Activated CD8-positive, alpha-beta T cell treated with anti-CD3 and anti-CD28 coated beads, Interleukin-2, amount 10 ng/mL, durations not matched to agents 7 days and 5 days (primary cell): ENCODE measurements around the gene ATP6V0E2. TPM values are rescaled to one million over a fixed set of nuclear protein-coding genes. Genes with fewer than 3 reads are reported as not detected.
A peak's percentile ranks its signal among the peaks of the same experiment; 100 is the strongest.

ENCODE experiments used
- ATAC-seq: fragments of 150-1000 bp; cut with Tn5 transposase; one replicate; pipeline ENCODE4 v1.10.0; 2021; ENCODE audit warnings: moderate library complexity
- CTCF ChIA-PET: fragments of 350-600 bp; sonication (Branson Sonifier 250); formaldehyde crosslinking; loops from one replicate; lab custom pipeline; 2021; ENCODE audit warnings: antibody characterized with exemption; lab: Charles Lee
- POLR2A ChIA-PET: fragments of 350-600 bp; sonication (Branson Sonifier 250); formaldehyde crosslinking; loops from one replicate; lab custom pipeline; 2021; ENCODE audit warnings: antibody characterized with exemption; lab: Charles Lee
- DNase-seq: peaks from one replicate; pipeline ENCODE4 v3.0.0-alpha.2; 2020
- H3K27ac Mint-ChIP-seq: one replicate; pipeline ENCODE4 v1.8.0; 2021; ENCODE audit warnings: mild to moderate bottlenecking, mixed read lengths
- H3K27me3 Mint-ChIP-seq: one replicate; pipeline ENCODE4 v1.8.0; 2021; ENCODE audit warnings: low read depth, mixed read lengths
- H3K36me3 Mint-ChIP-seq: one replicate; pipeline ENCODE4 v1.8.0; 2021; ENCODE audit warnings: low read depth, mixed read lengths
- H3K4me1 Mint-ChIP-seq: one replicate; pipeline ENCODE4 v1.8.0; 2021; ENCODE audit warnings: low read depth, mixed read lengths
- H3K4me3 Mint-ChIP-seq: one replicate; pipeline ENCODE4 v1.8.0; 2021; ENCODE audit warnings: mild to moderate bottlenecking, mixed read lengths
- H3K9me3 Mint-ChIP-seq: one replicate; pipeline ENCODE4 v1.8.0; 2022; ENCODE audit warnings: mixed read lengths; ENCODE audit not compliant: insufficient read depth
- total RNA-seq, 2 experiments: library from RNA; stranded (reverse); gene quantifications; one replicate each; pipeline ENCODE4 v1.2.3, GENCODE V29; 2021

Gene ATP6V0E2
- total RNA-seq, 2 experiments from 2014 or later = 92.9 to 99.6 TPM

DNA sequence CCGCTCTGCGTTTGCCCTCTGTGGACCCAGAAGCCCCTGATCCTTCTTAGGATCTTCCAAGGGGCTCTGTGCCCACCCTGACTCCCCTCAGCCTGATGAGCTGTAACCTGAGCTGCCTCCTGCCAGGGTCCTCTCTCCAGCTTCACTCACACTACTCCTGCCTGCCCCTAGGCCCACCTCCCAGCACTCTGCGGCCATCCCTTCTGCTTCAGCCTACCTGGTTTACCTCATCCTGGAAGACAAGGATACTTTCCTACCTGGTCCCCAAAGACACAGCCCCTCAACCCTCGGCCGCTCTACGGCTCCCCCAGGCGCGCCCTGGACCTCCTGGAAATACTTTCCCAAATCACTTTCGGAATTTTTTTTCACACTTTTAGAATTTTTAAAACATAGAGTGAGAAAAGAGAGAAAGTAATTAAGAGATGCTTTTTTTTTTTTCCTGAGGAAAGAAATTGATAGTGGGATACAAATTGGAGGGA lies 42.0 kb upstream of the ATP6V0E2 start:
- POLR2A ChIA-PET = no interaction called here
- DNase-seq = no peak
- H3K36me3 Mint-ChIP-seq = no peaks in the 10 kb centered on the region
- no peak for ATAC-seq
- H3K4me1 Mint-ChIP-seq = peaks cover 5% of the 10 kb centered on the region
- H3K27ac Mint-ChIP-seq = no peak overlapping the region
- no peaks in the 10 kb centered on the region for H3K9me3 Mint-ChIP-seq
- peaks cover 20% of the 10 kb centered on the region for H3K27me3 Mint-ChIP-seq
- CTCF ChIA-PET = no interaction called here
- H3K4me3 Mint-ChIP-seq = no peak overlapping the region

DNA sequence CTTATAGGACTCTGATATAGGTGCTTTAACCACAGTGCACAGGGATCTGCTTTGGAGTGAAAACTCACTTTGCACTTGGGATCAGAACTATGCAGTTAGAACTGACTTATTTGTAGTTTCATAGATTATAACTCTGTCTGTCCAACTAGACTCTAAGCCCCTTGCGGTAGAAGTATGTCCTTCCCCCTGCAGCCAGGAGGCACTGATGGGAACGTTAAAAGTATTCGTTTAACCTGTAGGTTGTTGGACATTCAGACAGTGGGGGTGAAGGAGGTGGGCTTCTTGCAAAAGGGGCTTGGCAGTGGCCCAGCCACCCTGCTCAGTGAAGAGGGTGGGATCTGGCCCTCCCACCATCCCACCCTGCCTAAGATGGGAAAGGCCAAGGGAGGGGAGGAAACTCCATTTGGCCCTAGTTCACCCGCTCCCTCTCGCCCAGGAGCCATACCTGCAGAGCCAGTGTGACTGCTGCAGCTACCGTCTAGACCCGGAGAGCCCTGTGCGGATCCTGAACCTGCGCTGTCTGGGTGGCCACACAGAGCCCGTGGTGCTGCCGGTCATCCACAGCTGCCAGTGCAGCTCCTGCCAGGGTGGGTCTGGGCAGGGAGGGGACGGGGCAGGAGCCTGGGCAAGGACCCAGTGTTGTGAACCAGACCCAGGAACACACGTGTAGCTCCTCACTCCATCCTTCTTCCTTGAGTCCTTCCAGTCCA lies 41.3 kb upstream of the ATP6V0E2 start:
- DNase-seq = no peak
- peaks cover 20% of the 10 kb centered on the region for H3K27me3 Mint-ChIP-seq
- no peak overlapping the region for H3K4me3 Mint-ChIP-seq
- ChIA-PET POLR2A (no interaction called here), CTCF (interaction anchor here (0.6 kb wide), 1 partner anchor 323 kb away, joined by 3 read pairs; no protein-coding TSS in a partner anchor)
- H3K27ac Mint-ChIP-seq = no peak overlapping the region
- H3K36me3 Mint-ChIP-seq = no peaks in the 10 kb centered on the region
- no peak for ATAC-seq
- H3K4me1 Mint-ChIP-seq = peaks cover under 1% of the 10 kb centered on the region
- H3K9me3 Mint-ChIP-seq = no peaks in the 10 kb centered on the region

DNA sequence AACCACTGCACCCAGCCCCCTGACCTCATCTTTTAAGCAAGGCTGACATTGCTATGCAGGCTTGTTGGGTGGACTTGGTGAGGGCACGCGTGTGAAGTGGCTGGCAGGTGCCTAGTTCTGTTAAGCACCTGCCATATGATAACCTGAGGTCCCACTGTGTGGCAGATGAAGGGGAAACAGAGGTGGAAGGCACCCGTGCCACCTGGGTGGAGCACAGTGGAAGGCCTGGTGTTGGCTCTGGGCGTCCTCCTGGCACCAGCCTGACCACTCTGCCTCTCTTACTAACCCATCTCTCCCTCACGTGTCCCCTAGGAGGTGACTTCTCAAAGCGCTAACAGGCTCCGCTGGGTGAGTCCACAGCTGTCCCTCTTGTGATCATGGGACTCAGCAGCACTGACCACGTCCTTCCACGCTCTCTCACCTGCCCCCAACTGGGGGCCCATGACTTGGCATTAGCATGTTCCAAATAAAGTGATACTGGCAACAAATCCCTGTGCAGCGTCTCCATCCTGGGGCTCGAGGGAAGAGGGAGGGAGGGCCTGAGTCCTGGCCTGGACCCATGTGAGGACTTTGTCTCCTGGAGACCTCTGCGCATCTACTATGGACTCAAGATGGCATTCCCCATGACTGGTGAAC lies 40.2 kb upstream of the ATP6V0E2 start:
- ATAC-seq (no peak), DNase-seq (no peak)
- H3K4me1 Mint-ChIP-seq = peaks cover 7% of the 10 kb centered on the region
- no peak overlapping the region for H3K27ac Mint-ChIP-seq
- H3K36me3 Mint-ChIP-seq = no peaks in the 10 kb centered on the region
- peaks cover 20% of the 10 kb centered on the region for H3K27me3 Mint-ChIP-seq
- H3K4me3 Mint-ChIP-seq = no peak overlapping the region
- CTCF ChIA-PET = no interaction called here
- POLR2A ChIA-PET = no interaction called here
- H3K9me3 Mint-ChIP-seq = no peaks in the 10 kb centered on the region

DNA sequence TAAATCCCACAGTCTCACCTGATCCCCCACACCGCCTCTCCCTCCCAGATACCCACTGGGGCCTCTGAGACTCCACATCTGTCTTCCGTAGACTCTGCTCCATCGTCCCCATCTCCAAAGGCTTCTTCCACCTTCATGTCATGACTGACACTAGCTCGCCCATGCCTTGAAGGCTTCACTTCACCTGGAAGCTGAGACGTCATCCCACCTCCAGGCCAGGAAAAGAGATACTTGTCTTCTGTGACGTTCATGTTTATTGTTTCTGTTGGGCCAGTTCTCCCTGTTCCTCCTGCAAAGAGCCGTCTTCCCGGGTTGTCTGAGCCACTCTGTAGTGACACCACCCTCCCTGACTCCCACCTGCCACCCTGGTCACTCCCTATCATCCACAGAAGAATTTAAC lies 39.2 kb upstream of the ATP6V0E2 start:
- Mint-ChIP-seq H3K27me3 (peaks cover 20% of the 10 kb centered on the region), H3K4me3 (no peak overlapping the region), H3K9me3 (no peaks in the 10 kb centered on the region), H3K4me1 (peaks cover 15% of the 10 kb centered on the region), H3K27ac (no peak overlapping the region), H3K36me3 (peaks cover 4% of the 10 kb centered on the region)
- POLR2A ChIA-PET = no interaction called here
- CTCF ChIA-PET = interaction anchor here (1.0 kb wide), 1 partner anchor 27 kb away, joined by 3 read pairs; no protein-coding TSS in a partner anchor
- ATAC-seq (no peak), DNase-seq (no peak)

DNA sequence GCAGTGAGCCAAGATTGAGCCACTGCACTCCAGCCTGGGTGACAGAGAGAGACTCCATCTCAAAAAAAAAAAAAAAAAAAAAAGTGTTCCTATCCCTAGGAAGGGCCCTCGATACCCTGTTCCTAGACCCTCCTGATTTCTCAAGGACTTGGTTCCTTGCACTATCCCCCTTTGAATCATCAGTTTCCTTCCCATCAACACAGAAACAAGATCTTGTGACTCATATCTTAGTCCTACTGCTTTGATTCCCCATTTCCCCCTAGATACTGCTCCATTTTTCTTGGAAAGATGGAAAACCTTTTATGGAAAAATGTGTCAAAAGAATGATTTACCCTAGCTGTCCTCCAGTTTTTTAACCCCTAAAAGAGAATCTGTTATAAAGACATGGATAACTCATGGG lies 37.3 kb upstream of the ATP6V0E2 start:
- Mint-ChIP-seq H3K27ac (no peak overlapping the region), H3K4me1 (peaks cover 27% of the 10 kb centered on the region), H3K36me3 (peaks cover 8% of the 10 kb centered on the region), H3K9me3 (no peaks in the 10 kb centered on the region), H3K27me3 (peaks cover 20% of the 10 kb centered on the region), H3K4me3 (no peak overlapping the region)
- ATAC-seq = no peak
- ChIA-PET POLR2A (interaction anchor here (0.6 kb wide), 1 partner anchor 20 kb away, joined by 4 read pairs; no protein-coding TSS in a partner anchor), CTCF (no interaction called here)
- DNase-seq = no peak

DNA sequence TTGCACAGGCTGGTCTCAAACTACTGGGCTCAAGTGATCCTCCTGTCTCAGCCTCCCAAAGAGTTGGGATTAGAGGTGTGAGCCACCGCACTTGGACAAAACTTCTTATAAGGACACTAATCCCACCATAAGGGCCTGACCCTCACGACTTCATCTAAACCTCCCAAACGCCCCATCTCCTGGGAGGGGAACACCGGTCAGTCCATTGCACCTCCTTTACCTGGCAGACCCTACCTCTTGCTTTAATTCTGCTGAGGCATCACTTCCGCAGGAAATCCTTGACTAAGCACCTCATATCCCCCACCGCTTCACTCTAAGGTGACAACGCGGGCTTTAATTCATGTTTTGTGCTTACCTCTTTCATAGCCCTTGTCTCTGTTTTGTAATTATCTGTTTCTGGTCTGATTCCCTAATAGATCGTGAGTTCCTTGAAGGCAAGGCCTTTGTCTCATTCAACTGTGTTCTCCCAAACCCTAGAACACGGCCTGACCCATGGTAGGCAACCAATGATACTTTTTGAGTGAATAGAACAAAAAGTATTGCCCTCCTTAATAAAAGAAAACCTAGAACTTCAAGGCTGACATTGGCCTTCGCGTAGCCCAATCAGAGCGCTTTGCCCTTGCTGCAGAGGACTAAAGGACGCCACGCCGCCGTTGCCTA lies 36.1 kb upstream of the ATP6V0E2 start:
- peaks cover 19% of the 10 kb centered on the region for H3K27me3 Mint-ChIP-seq
- peaks cover 29% of the 10 kb centered on the region for H3K4me1 Mint-ChIP-seq
- peaks cover 8% of the 10 kb centered on the region for H3K36me3 Mint-ChIP-seq
- ChIA-PET CTCF (interaction anchor here (1.0 to 2.9 kb wide), 6 partner anchors 12 to 44 kb away, joined by 6 to 14 read pairs (median 10); no protein-coding TSS in a partner anchor), POLR2A (interaction anchor here (0.6 to 2.4 kb wide), 8 partner anchors 9 to 1321 kb away, joined by 3 to 35 read pairs (median 4); no protein-coding TSS in a partner anchor)
- DNase-seq (no peak), ATAC-seq (no peak)
- no peaks in the 10 kb centered on the region for H3K9me3 Mint-ChIP-seq
- H3K27ac Mint-ChIP-seq = peak overlapping the region; percentile 83
- peak overlapping the region; percentile 84 for H3K4me3 Mint-ChIP-seq

DNA sequence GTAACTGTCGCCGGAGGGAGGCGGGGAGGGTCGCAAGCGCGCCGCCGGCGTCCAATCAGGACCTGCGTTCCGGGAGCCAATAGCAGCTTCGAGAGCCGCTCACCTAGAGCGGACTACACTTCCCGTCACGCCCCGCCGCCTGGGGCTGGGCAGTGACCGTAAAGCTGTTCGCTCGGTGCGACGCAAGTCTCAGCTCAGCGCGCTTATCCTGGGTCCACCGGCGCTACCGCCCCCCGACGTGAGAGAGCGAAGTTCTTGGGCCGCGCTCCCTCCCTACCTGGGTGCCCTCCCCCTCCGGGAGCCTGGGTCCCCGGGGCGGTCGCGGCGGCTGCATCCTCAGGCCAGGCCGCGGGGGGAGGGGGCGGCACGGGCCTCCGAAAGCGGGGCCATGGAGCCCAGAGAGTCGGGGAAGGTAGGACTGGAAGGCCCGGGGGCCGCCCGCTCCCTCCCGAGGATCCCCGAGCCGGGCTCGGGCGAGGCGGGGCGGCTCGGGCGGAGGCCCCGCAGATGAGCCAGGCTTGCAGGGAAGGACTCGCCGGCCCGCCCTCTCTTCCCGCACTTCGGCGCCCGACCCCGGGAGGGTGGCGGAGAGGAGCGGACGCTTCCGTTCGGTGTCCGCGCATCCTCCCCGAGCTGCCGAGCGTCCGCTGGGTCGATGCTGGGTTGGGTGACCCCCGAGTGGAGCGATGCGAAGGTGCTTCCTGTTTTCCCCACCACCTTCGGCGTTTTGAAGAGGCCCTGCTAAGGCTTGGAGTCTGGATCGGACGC lies 35.4 kb upstream of the ATP6V0E2 start, which contains the start of gene ZNF862:
Gene ZNF862, plus strand, starts transcription at position 152 of the 768 bp plus-strand sequence. Its CDS starts 237 bp downstream, at position 389.
- Mint-ChIP-seq H3K27me3 (peaks cover 17% of the 10 kb centered on the region), H3K4me1 (peaks cover 29% of the 10 kb centered on the region), H3K36me3 (peaks cover 8% of the 10 kb centered on the region), H3K4me3 (peak within 1 kb of the TSS; percentile 84), H3K27ac (peak within 1 kb of the TSS; percentile 83), H3K9me3 (no peaks in the 10 kb centered on the region)
- ChIA-PET POLR2A (interaction anchor here (0.6 to 2.4 kb wide), 9 partner anchors 8 to 1320 kb away, joined by 3 to 35 read pairs (median 4); no protein-coding TSS in a partner anchor), CTCF (interaction anchor here (1.0 to 2.9 kb wide), 6 partner anchors 11 to 44 kb away, joined by 6 to 14 read pairs (median 10); no protein-coding TSS in a partner anchor)
- DNase-seq = peak; percentile 97
- ATAC-seq = peak; percentile 98

DNA sequence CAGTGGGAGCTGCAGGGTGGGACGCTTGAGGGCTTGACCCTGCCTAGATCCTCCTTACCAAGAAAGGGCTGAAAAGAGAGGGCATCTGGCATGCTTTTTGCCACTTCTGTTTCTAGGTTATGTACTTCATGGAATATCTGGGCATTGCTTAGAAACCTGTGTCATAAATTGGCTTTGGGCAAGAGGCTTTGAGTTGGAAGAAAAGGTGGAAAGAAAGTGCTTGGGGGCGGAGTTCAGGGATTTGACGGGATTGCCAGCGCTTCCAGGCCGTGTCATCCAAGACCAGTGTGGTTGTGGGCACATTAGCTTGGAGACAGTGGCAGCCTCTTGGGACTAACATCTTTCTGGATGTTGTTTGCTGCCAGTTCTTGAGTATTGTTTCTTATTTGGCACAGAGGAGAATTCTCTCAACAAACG lies 34.8 kb upstream of the ATP6V0E2 start:
- ChIA-PET POLR2A (interaction anchor here (1.7 to 2.4 kb wide), 3 partner anchors 11 to 31 kb away, joined by 6 to 35 read pairs (median 11); no protein-coding TSS in a partner anchor), CTCF (interaction anchor here (2.4 to 2.9 kb wide), 4 partner anchors 10 to 31 kb away, joined by 9 to 14 read pairs (median 12); no protein-coding TSS in a partner anchor)

DNA sequence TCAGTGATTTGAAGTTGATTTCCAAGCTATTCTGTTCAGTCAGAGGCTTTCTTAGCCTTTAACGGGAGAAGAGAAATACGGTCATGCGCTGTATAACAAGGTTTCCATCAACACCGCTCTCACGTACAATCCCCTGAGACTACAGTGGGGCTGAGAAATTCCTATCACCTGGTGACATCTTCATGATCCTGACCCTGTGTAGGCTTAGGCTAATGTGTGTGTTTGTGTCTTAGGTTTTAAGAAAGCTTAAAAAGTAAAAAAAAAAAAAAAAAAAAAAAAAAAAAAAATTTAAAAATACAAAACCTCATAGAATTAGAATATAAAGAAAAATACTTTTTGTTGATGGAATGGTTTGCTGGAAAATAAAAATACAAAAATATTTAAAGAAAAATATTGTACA lies 33.8 kb upstream of the ATP6V0E2 start:
- peaks cover 12% of the 10 kb centered on the region for H3K36me3 Mint-ChIP-seq
- no peaks in the 10 kb centered on the region for H3K9me3 Mint-ChIP-seq
- H3K27ac Mint-ChIP-seq = no peak overlapping the region
- peaks cover 29% of the 10 kb centered on the region for H3K4me1 Mint-ChIP-seq
- POLR2A ChIA-PET = interaction anchor here (0.7 to 2.4 kb wide), 3 partner anchors 10 to 30 kb away, joined by 3 to 35 read pairs (median 6); no protein-coding TSS in a partner anchor
- DNase-seq (no peak), ATAC-seq (no peak)
- peaks cover 9% of the 10 kb centered on the region for H3K27me3 Mint-ChIP-seq
- H3K4me3 Mint-ChIP-seq = peak overlapping the region; percentile 84
- CTCF ChIA-PET = interaction anchor here (1.1 to 2.9 kb wide), 6 partner anchors 9 to 44 kb away, joined by 4 to 14 read pairs (median 10); no protein-coding TSS in a partner anchor

More for the DNA sequence above, 34.8 kb upstream of the ATP6V0E2 start:
- Mint-ChIP-seq H3K9me3 (no peaks in the 10 kb centered on the region), H3K27ac (peak overlapping the region; percentile 68), H3K36me3 (peaks cover 8% of the 10 kb centered on the region), H3K27me3 (peaks cover 17% of the 10 kb centered on the region), H3K4me1 (peaks cover 29% of the 10 kb centered on the region), H3K4me3 (peak overlapping the region; percentile 84)
- DNase-seq (no peak), ATAC-seq (no peak)

DNA sequence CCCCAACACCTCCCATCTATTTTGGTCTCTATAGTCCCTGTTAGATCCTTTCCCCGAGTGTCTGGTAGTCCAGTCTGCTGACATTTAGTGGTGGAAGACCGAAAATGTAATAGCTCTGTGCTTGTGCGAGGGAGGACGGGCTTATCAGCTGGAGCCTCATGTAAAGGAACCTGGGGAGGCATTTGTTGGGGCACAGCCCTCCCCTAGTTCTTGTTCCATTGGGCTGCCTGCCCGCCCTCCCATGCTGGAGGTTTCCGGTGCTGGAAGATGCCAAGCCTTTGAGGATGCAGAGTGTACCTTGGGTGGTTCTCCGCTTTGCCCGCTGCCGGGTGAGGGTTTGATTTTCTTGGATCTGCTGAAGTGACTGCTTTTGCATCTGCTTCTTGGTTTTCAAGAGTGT lies 30.2 kb upstream of the ATP6V0E2 start:
- no peak for ATAC-seq
- Mint-ChIP-seq H3K27ac (no peak overlapping the region), H3K4me3 (no peak overlapping the region), H3K36me3 (peaks cover 23% of the 10 kb centered on the region), H3K9me3 (no peaks in the 10 kb centered on the region), H3K4me1 (peaks cover 30% of the 10 kb centered on the region), H3K27me3 (peaks cover 2% of the 10 kb centered on the region)
- no peak for DNase-seq
- ChIA-PET POLR2A (no interaction called here), CTCF (interaction anchor here (1.1 kb wide), 1 partner anchor 40 kb away, joined by 3 read pairs; no protein-coding TSS in a partner anchor)
